A673 (cell line): ENCODE data around the gene UBE3B. TPM values are rescaled to one million over a fixed set of nuclear protein-coding genes. Genes with fewer than 3 reads are reported as not detected.
"Not testable (repeated sequence)": the region's sequence is repeated elsewhere in the genome, so short reads cannot be mapped to it uniquely, and the experiment has no call there.

Source experiments
- Bru-seq: library from RNA; stranded (reverse); fragments of 400-500 nt; gene quantifications from one replicate; lab custom pipeline; 2021; lab: Mats Ljungman, UMichigan
- BruChase-seq, 2 experiments: library from RNA; stranded (reverse); fragments of 400-500 nt; gene quantifications; one replicate each; lab custom pipeline; 2021; lab: Mats Ljungman, UMichigan
- BruUV-seq: library from RNA; stranded (reverse); fragments of 400-500 nt; replicated peaks from 2 replicates; lab custom pipeline; 2021; lab: Mats Ljungman, UMichigan
- CTCF ChIA-PET: fragments of 300-600 bp; sonication (Branson Sonifier 250); formaldehyde crosslinking; loops from one replicate; lab custom pipeline; 2022; ENCODE audit warnings: antibody characterized with exemption; lab: Charles Lee
- POLR2A ChIA-PET: fragments of 300-600 bp; sonication (Branson Sonifier 250); formaldehyde crosslinking; loops from one replicate; lab custom pipeline; 2022; ENCODE audit warnings: antibody characterized with exemption; ENCODE audit not compliant: low non-redundant PET; lab: Charles Lee
- DNase-seq: peaks from one replicate; pipeline ENCODE4 v3.0.0-alpha.2; 2015; ENCODE audit warnings: low spot score
- H3K27ac ChIP-seq: fragments of 200-600 bp; sonication (generic); 2 replicates; pipeline ENCODE4 v1.5.1; 2016; ENCODE audit warnings: mixed run types, low read depth, mild to moderate bottlenecking, mixed read lengths, antibody characterized with exemption, low read length; ENCODE audit not compliant: poor library complexity, severe bottlenecking
- H3K27me3 ChIP-seq: fragments of 200-600 bp; sonication (generic); replicated peaks from 2 replicates; pipeline ENCODE4 v1.6.1; 2017; ENCODE audit warnings: mixed run types, low read depth, mild to moderate bottlenecking, mixed read lengths, antibody characterized with exemption, low read length; ENCODE audit not compliant: insufficient read depth, poor library complexity
- H3K36me3 ChIP-seq: fragments of 200-600 bp; sonication (generic); 2 replicates; pipeline ENCODE4 v1.6.1; 2016; ENCODE audit warnings: mixed run types, mild to moderate bottlenecking, mixed read lengths, antibody characterized with exemption, low read length; ENCODE audit not compliant: insufficient read depth, poor library complexity, severe bottlenecking
- H3K4me1 ChIP-seq: fragments of 200-600 bp; sonication (generic); 2 replicates; pipeline ENCODE4 v1.6.1; 2017; ENCODE audit warnings: mixed run types, mild to moderate bottlenecking, mixed read lengths, antibody characterized with exemption, low read length; ENCODE audit not compliant: insufficient read depth, poor library complexity, severe bottlenecking
- H3K4me3 ChIP-seq: fragments of 200-600 bp; sonication (generic); 2 replicates; pipeline ENCODE4 v1.5.1; 2016; ENCODE audit warnings: low read depth, mixed run types, mild to moderate bottlenecking, mixed read lengths, low read length; ENCODE audit not compliant: poor library complexity, severe bottlenecking
- H3K9me3 ChIP-seq: fragments of 200-600 bp; sonication (generic); 2 replicates; pipeline ENCODE4 v1.6.1; 2016; ENCODE audit warnings: mixed run types, low read depth, mild to moderate bottlenecking, mixed read lengths, antibody characterized with exemption, low read length; ENCODE audit not compliant: poor library complexity, severe bottlenecking
- CTCF ChIP-seq: fragments of 300-800, 200-600 bp; sonication (generic); conservative IDR thresholded peaks from 2 replicates; pipeline ENCODE4 v1.5.1; 2017; ENCODE audit warnings: low read depth, mild to moderate bottlenecking, antibody characterized with exemption, low read length, moderate library complexity, mixed read lengths
- EZH2 ChIP-seq: fragments of 200-600 bp; sonication (generic); IDR thresholded peaks from 2 replicates; pipeline ENCODE4 v1.6.1; 2017; ENCODE audit warnings: borderline replicate concordance, low read depth, mild to moderate bottlenecking, mixed read lengths, antibody characterized with exemption, low read length; ENCODE audit not compliant: poor library complexity, severe bottlenecking
- intact Hi-C: fragments of 100-400 bp; cut with micrococcal nuclease; formaldehyde crosslinking; loops from one replicate; pipeline ENCODE4 v1.10.0; 2022; ENCODE audit not compliant: unreplicated experiment
- long read RNA-seq: library from polyadenylated mRNA; stranded (forward); transcript quantifications from one replicate; pipeline ENCODE4 v2.0.0, GENCODE V29; 2022
- total RNA-seq: library from RNA; stranded (reverse); gene quantifications from 2 replicates; pipeline ENCODE4 v1.2.3, GENCODE V29; 2021

The UBE3B gene
- 29.2 and 31.7 TPM in 2 replicates for total RNA-seq
- percentile 59 among the genes with signal in this experiment for Bru-seq, nascent RNA
- BruChase-seq, experiment 1, labeled RNA remaining after a 2-hour chase, result percentile 58 among the genes with signal in this experiment
- percentile 62 among the genes with signal in this experiment for BruChase-seq, experiment 2, labeled RNA remaining after a 6-hour chase
- long read RNA-seq, full-length matches to known transcripts, result 24 of 54 reads
- long read RNA-seq, partial matches to known transcripts, result 17 of 54 reads
- long read RNA-seq, other reads (novel, unspliced or antisense), result 13 of 54 reads

- intact Hi-C loops, result loop anchor here (5.0 kb wide), 1 partner anchor 45 kb away; no protein-coding TSS in a partner anchor
- TF ChIP-seq EZH2, result no peak
- no peak for TF ChIP-seq CTCF
- H3K27me3 ChIP-seq, result no peaks in the 10 kb centered on the region
- H3K9me3 ChIP-seq, result no peaks in the 10 kb centered on the region
- H3K27ac ChIP-seq, result peak within 1 kb of the TSS; percentile 99
- CTCF ChIA-PET, result interaction anchor here (0.7 to 1.0 kb wide), 2 partner anchors 43 to 330 kb away, joined by 3 read pairs; no protein-coding TSS in a partner anchor
- no peaks in the 10 kb centered on the region for H3K36me3 ChIP-seq
- DNase-seq, result peak; percentile 93
- peaks cover 17% of the 10 kb centered on the region for H3K4me1 ChIP-seq
- POLR2A ChIA-PET, result no interaction called here
- H3K4me3 ChIP-seq, result peak within 1 kb of the TSS; percentile 89
- no TSS peak for BruUV-seq
These were observed at the start of gene UBE3B, which contains the start of gene KCTD10 for GRCh38 chr12:109477185-109477962. UBE3B (plus strand) TSS chr12:109477634; CDS start chr12:109483552, 5,918 bp downstream. KCTD10 (minus strand) TSS chr12:109477300; CDS start chr12:109477262, 38 bp downstream.

GRCh38 chr12:109428037-109428629 is 49.3 kb upstream of the UBE3B start:
- H3K9me3 ChIP-seq, result no peaks in the 10 kb centered on the region
- no peak overlapping the region for H3K27ac ChIP-seq
- H3K4me3 ChIP-seq, result no peak overlapping the region
- DNase-seq, result peak; percentile 84
- intact Hi-C loops, result no loop called here
- H3K4me1 ChIP-seq, result no peaks in the 10 kb centered on the region
- BruUV-seq, result no TSS peak
- ChIA-PET CTCF (interaction anchor here (0.5 to 1.5 kb wide), 16 partner anchors 9 to 417 kb away, joined by 3 to 10 read pairs (median 3); partner anchors contain the start of gene MVK), POLR2A (interaction anchor here (0.5 kb wide), 2 partner anchors 127 to 374 kb away, joined by 4 read pairs; no protein-coding TSS in a partner anchor)
- H3K36me3 ChIP-seq, result no peaks in the 10 kb centered on the region
- peak; percentile 99 for TF ChIP-seq CTCF
- TF ChIP-seq EZH2, result no peak
- H3K27me3 ChIP-seq, result no peaks in the 10 kb centered on the region

- BruUV-seq, H3K27ac ChIP-seq, H3K36me3 ChIP-seq, H3K9me3 ChIP-seq, H3K4me1 ChIP-seq, intact Hi-C loops, H3K27me3 ChIP-seq, H3K4me3 ChIP-seq, DNase-seq, CTCF ChIA-PET: not testable (repeated sequence)
- POLR2A ChIA-PET, result interaction anchor here (0.5 kb wide), 1 partner anchor 374 kb away, joined by 4 read pairs; no protein-coding TSS in a partner anchor
These were observed 48.6 kb upstream of the UBE3B start for GRCh38 chr12:109428804-109429203.
